Liver (tissue), 3 donors: ENCODE measurements around the gene EIF4E3.

Experiments used
- ATF3 ChIP-seq: IDR thresholded peaks from 2 replicates; pipeline ENCODE4 v1.6.1; 2016; ENCODE audit warnings: antibody characterized with exemption
- CTCF ChIP-seq: fragments of 150-350 bp; IDR thresholded peaks from 2 replicates; pipeline ENCODE4 v1.5.1; 2017; ENCODE audit warnings: improper control_type of control experiment, low read depth, low read length; ENCODE audit not compliant: missing input control
- EGR1 ChIP-seq, 2 donors: IDR thresholded peaks; 2 replicates each; pipeline ENCODE4 v1.6.1; 2016 to 2018; ENCODE audit warnings: antibody characterized with exemption in 2 of 2, low read depth in 2 of 2
- FOXA2 ChIP-seq: IDR thresholded peaks from 2 replicates; pipeline ENCODE4 v1.6.1; 2016; ENCODE audit warnings: antibody characterized with exemption
- JUND ChIP-seq, 2 donors: IDR thresholded peaks; 2 replicates each; pipeline ENCODE4 v1.6.1; 2016; ENCODE audit warnings: antibody characterized with exemption in 2 of 2
- MAX ChIP-seq: IDR thresholded peaks from 2 replicates; pipeline ENCODE4 v1.6.1; 2016; ENCODE audit warnings: antibody characterized with exemption
- RAD21 ChIP-seq, 2 donors: IDR thresholded peaks; 2 replicates each; pipeline ENCODE4 v1.6.1; 2016; ENCODE audit warnings: antibody characterized with exemption in 2 of 2, mild to moderate bottlenecking in 2 of 2
- REST ChIP-seq: IDR thresholded peaks from 2 replicates; pipeline ENCODE4 v1.6.1; 2016; ENCODE audit warnings: antibody characterized with exemption, mild to moderate bottlenecking
- SP1 ChIP-seq: IDR thresholded peaks from 2 replicates; pipeline ENCODE4 v1.6.1; 2018; ENCODE audit warnings: antibody characterized with exemption, mild to moderate bottlenecking
- TAF1 ChIP-seq: conservative IDR thresholded peaks from 2 replicates; pipeline ENCODE4 v1.6.1; 2016; ENCODE audit warnings: antibody characterized with exemption, mild to moderate bottlenecking
- YY1 ChIP-seq: IDR thresholded peaks from 2 replicates; pipeline ENCODE4 v1.6.1; 2016; ENCODE audit warnings: antibody characterized with exemption, mild to moderate bottlenecking
- donor health status: healthy.
- donor health status: healthy.

GRCh38 chr3:71714595-71714994 is 10.6 kb downstream of the EIF4E3 start:
- no peak for TF ChIP-seq CTCF
- TF ChIP-seq JUND (IDR thresholded peaks at IDR 0.05) = no peak
- no peak for TF ChIP-seq YY1
- TF ChIP-seq MAX = no peak
- TF ChIP-seq REST = no peak
- TF ChIP-seq TAF1 = no peak
- TF ChIP-seq SP1 = no peak
- no peak for TF ChIP-seq FOXA2
- no peak for TF ChIP-seq RAD21 (IDR thresholded peaks at IDR 0.05)
- no peak for TF ChIP-seq EGR1 (IDR thresholded peaks at IDR 0.05; ENCODE audit: low read depth in 2 of 2)
- TF ChIP-seq ATF3 = no peak
